ENCODE measurements around the gene DHX38. TPM values are rescaled to one million over a fixed set of nuclear protein-coding genes. Genes with fewer than 3 reads are reported as not detected.

DHX38 gene
- total and polyA plus RNA-seq, 2 donors (not counting 3 experiments of a cell fraction or from before 2014, with no cell fraction given), result 47.3 to 78.6 TPM

DNA sequence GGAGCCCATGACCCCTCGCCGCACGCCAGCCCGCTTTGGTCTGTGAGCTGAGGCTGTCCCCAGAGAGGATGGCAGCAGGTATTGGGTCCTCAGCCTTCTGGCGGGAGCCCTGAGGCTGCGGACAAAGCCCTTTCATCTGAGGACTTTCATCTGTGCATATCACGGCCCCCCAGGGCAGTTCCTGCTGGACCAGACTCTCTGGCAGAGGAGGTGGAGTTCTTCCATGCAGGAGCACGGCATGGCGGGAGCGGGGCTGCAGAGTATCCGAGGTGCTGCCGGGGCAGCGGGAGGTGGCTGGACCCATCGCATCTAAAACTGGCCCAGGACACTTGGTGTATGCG lies 18.8 kb downstream of the DHX38 start:
- TSS peak; percentile 50 for BruUV-seq (replicated peaks)
- Histone ChIP-seq H3K4me1 (ENCODE audit: control insufficient read depth, extremely low read depth, insufficient read depth, low read length) (no peaks in the 10 kb centered on the region), H3K9ac (replicated peaks; ENCODE audit: extremely low read depth, insufficient read depth, low read length) (no peak overlapping the region), H2AFZ (ENCODE audit: low read depth, low read length) (no peak overlapping the region), H3K9me1 (replicated peaks; ENCODE audit: control insufficient read depth, extremely low read depth, insufficient read depth, low read length) (no peaks in the 10 kb centered on the region), H3K27me3 (ENCODE audit: control insufficient read depth in 2 of 2, insufficient read depth in 2 of 2, low read length in 2 of 2) (no peaks in the 10 kb centered on the region), H3K9me3 (replicated peaks; ENCODE audit: control insufficient read depth, insufficient read depth, low read length) (no peaks in the 10 kb centered on the region), H3K4me2 (ENCODE audit: insufficient read depth, low read length) (no peak overlapping the region), H3K79me2 (ENCODE audit: control insufficient read depth, insufficient read depth, low read length) (no peaks in the 10 kb centered on the region), H3K36me3 (ENCODE audit: control insufficient read depth in 2 of 2, extremely low read depth in 1 of 2, insufficient read depth in 2 of 2, low read length in 2 of 2) (peaks cover 18 to 45% of the 10 kb centered on the region in 2 experiments), H3K4me3 (replicated peaks in 1 of 3; ENCODE audit: insufficient read depth in 1 of 3, low read depth in 1 of 3, low read length in 3 of 3) (no peak overlapping the region), H4K20me1 (replicated peaks; ENCODE audit: control insufficient read depth, extremely low read depth, insufficient read depth, low read length) (no peaks in the 10 kb centered on the region), H3K27ac (ENCODE audit: insufficient read depth, low read depth, low read length) (no peak overlapping the region)
- intact Hi-C loops (cut with micrococcal nuclease) (no loop called here), dilution Hi-C loops (cut with MboI; ENCODE audit: extremely low pct_ligation_motif_present, low sequenced_read_pairs) (no loop called here)
- TF ChIP-seq MAX (IDR thresholded peaks at IDR 0.05; ENCODE audit: insufficient read depth, insufficient read length) (no peak), FOS (IDR thresholded peaks at IDR 0.05; ENCODE audit: borderline replicate concordance, insufficient read depth, low read length) (no peak), CTCF (IDR thresholded peaks at IDR 0.05; ENCODE audit: extremely low read depth in 1 of 2, insufficient read depth in 1 of 2, low read depth in 1 of 2, low read length in 2 of 2) (no peak), POLR2A (IDR thresholded peaks at IDR 0.05; ENCODE audit: low read depth, low read length) (no peak), EZH2 (IDR thresholded peaks at IDR 0.05; ENCODE audit: borderline replicate concordance, low read depth, low read length, severe bottlenecking) (no peak), MYC (IDR thresholded peaks at IDR 0.05; ENCODE audit: low read depth, low read length) (no peak), GATA2 (IDR thresholded peaks at IDR 0.05; ENCODE audit: insufficient read depth, insufficient read length, low read depth, low read length) (no peak), POLR2AphosphoS5 (IDR thresholded peaks at IDR 0.05; ENCODE audit: insufficient read depth, low read depth, low read length) (no peak), JUN (IDR thresholded peaks at IDR 0.05; ENCODE audit: borderline replicate concordance, insufficient read depth, insufficient read length, low read depth) (no peak)
- no peak for FAIRE-seq
- POLR2A ChIA-PET, result no interaction called here
- no peak for DNase-seq (ENCODE audit: low read depth, low spot score)
- CTCF ChIA-PET, result no interaction called here
